Astrocyte of the spinal cord (primary cell): ENCODE data around the gene WDFY4.

ENCODE experiments used
- DNase-seq: peaks from one replicate; pipeline ENCODE4 v3.0.0; 2011; ENCODE audit warnings: low read depth, low spot score
- H3K4me3 ChIP-seq: 2 replicates; pipeline ENCODE4 v1.5.1; 2011; ENCODE audit warnings: low read depth, mild to moderate bottlenecking, low read length, moderate library complexity
- CTCF ChIP-seq: IDR thresholded peaks from 2 replicates; pipeline ENCODE4 v1.5.1; 2012; ENCODE audit warnings: low read depth, mild to moderate bottlenecking, low read length, inconsistent platforms
- in situ Hi-C: cut with HindIII; loops from 2 replicates; pipeline ENCODE4 v1.10.0; 2017; ENCODE audit warnings: low sequenced_read_pairs

Gene WDFY4

GRCh38 chr10:48996329-48996728, 311.7 kb downstream of the WDFY4 start:
- in situ Hi-C loops: no loop called here
- TF ChIP-seq CTCF: no peak
- DNase-seq: no peak
- no peak overlapping the region for H3K4me3 ChIP-seq

GRCh38 chr10:48999346-48999745, 314.7 kb downstream of the WDFY4 start:
- no peak for TF ChIP-seq CTCF
- H3K4me3 ChIP-seq: no peak overlapping the region
- no peak for DNase-seq
- in situ Hi-C loops: no loop called here

DNA sequence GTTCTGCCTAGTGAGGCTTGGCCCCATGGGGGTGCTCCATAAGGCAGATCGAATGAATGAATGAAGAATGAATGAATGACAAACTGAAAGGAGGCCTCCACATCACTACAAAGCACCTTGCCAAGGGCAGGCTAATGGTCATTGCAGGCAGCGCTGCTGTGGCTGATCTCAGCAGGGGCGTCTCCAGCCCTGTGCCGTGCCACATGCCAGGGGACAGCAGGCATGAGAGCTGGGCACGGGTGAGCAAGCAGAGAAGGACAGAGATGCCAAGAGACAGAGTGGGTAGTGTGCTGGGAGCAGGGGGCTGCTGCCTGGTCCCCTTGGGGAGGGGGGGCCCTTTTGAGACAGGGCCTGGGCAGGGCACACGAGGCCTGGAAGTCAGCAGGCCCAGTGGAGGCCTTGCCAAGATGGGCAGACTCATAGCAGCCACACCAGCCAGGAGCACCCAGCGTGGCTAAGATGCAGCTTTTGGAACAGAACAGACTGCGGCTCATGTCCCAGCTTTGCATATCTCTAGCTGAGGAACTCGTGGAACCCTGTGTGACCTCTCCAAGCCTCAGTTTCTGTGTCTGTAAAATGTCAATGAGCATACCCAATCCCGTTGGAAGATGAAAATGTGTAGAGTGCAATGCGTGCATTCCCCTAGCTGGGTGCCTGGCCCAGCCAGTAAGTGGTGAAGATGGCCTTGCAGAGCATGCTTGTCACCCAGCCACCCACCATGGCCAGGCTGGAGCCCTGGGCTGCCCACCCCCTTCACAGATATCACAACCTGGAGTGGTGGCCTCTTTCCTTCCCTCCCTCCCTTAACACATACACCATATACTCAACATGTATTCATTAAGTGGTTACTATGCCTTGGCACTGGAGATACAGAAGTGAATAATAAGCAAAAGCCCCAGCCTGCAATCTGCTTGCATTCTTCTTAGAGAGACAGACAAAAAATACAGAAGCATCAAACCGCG, 316.0 kb downstream of the WDFY4 start:
- no peak overlapping the region for H3K4me3 ChIP-seq
- in situ Hi-C loops: no loop called here
- DNase-seq: no peak
- no peak for TF ChIP-seq CTCF

DNA sequence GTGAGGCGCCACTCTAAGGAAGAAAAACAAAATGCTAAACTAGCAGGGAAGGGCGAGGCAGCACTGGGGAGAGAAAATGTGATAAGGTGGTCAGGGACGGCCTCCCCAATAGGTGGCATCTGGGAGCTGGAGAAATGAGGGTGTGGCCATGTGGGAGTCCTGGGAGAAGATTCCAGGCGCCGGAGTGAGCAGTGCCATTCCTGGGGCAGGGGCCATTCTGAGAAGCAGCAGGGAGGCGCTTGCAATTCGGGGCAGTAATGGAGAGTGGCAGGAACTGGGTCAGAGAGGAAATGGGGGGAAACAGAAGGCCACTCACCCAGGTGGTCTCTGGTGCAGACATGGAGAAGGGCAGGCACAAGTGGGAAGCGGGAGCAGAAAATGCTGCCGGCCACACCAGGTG, 316.7 kb downstream of the WDFY4 start:
- in situ Hi-C loops: no loop called here
- no peak for TF ChIP-seq CTCF
- DNase-seq: no peak
- no peak overlapping the region for H3K4me3 ChIP-seq

DNA sequence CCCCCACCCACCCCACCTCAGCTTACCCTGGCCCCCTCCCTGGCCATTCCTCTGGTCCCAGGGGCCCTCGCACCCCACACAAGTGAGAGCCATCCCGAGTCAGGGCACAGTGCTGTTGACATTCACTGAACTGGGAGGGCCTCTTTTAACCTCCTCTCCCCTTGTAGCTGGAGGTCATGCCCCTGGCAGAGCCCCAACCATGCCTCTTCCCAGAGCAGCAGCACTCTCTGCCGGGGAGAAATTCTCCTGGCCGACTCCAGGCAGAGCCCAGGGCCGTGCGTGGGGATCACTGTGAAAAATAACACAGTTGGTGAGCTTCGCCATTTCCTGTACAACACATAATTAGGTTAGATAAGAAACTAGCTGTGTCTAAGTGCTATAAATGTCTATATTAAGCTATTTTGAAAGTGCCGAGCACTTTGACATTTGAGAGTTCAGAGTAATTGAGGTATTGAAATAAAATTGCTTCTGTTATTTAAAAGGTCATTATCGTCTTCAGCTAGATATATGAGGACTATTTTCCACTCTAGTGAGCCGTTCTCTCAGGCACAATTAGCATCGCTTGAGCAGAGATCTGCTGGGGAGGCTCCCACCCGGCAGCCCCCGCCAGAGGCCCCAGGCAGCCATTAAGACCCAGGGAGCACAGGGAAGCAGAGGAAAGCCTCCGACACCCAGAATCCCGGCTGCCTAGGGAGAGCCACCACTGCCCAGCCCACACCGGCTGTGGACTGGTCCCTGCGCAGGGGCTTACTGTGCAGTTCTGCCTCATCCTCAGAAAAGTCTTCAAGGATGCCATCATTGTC, 317.4 kb downstream of the WDFY4 start:
- no peak for DNase-seq
- no peak overlapping the region for H3K4me3 ChIP-seq
- no peak for TF ChIP-seq CTCF
- in situ Hi-C loops: no loop called here

DNA sequence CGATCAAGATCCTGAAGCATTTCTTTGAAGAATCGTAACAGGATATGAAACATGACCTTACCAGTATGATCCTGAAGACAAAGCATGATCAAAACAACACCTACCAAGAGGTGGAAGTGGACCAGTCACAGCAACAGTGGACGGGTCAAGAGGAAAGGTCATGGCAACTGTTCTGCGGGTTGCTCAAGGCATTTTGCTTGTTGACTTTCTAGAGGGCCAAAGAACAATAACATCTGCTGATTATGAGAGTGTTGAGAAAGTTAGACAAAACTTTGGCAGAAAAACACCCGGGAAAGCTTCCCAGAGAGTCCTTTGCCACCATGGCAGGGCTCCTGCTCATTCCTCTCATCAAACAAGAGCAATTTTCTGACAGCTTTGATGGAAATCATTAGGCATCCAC, 320.6 kb downstream of the WDFY4 start:
- no peak for DNase-seq
- H3K4me3 ChIP-seq: no peak overlapping the region
- in situ Hi-C loops: no loop called here
- TF ChIP-seq CTCF: no peak
